Nephron progenitor cell (in vitro differentiated cells): ENCODE results near the gene LHFPL2.
"Not testable (repeated sequence)": the region's sequence is repeated elsewhere in the genome, so short reads cannot be mapped to it uniquely, and the experiment has no call there.

ENCODE experiments used
- DNase-seq: peaks from one replicate; pipeline ENCODE4 v3.0.0; 2021
- H3K27ac Mint-ChIP-seq: 2 replicates; pipeline ENCODE4 v1.8.0; 2021; ENCODE audit warnings: mild to moderate bottlenecking, moderate library complexity, mixed read lengths
- H3K27me3 Mint-ChIP-seq: 2 replicates; pipeline ENCODE4 v1.8.0; 2021; ENCODE audit warnings: mild to moderate bottlenecking, low read depth, mixed read lengths; ENCODE audit not compliant: poor library complexity
- H3K36me3 Mint-ChIP-seq: 2 replicates; pipeline ENCODE4 v1.8.0; 2021; ENCODE audit warnings: low read depth, mixed read lengths
- H3K4me1 Mint-ChIP-seq: 2 replicates; pipeline ENCODE4 v1.8.0; 2021; ENCODE audit warnings: mixed read lengths
- H3K4me3 Mint-ChIP-seq: 2 replicates; pipeline ENCODE4 v1.8.0; 2021; ENCODE audit warnings: mild to moderate bottlenecking, moderate library complexity, mixed read lengths
- H3K9me3 Mint-ChIP-seq: 2 replicates; pipeline ENCODE4 v1.8.0; 2021; ENCODE audit warnings: mild to moderate bottlenecking, moderate library complexity, mixed read lengths
- TF ChIP-seq, protein P1 (sequence below): fragments of 200-600 bp; sonication (generic); IDR thresholded peaks from 2 replicates; pipeline ENCODE4 v1.5.0; 2021; ENCODE audit warnings: antibody characterized with exemption

The LHFPL2 gene, protein sequence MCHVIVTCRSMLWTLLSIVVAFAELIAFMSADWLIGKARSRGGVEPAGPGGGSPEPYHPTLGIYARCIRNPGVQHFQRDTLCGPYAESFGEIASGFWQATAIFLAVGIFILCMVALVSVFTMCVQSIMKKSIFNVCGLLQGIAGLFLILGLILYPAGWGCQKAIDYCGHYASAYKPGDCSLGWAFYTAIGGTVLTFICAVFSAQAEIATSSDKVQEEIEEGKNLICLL

DNA sequence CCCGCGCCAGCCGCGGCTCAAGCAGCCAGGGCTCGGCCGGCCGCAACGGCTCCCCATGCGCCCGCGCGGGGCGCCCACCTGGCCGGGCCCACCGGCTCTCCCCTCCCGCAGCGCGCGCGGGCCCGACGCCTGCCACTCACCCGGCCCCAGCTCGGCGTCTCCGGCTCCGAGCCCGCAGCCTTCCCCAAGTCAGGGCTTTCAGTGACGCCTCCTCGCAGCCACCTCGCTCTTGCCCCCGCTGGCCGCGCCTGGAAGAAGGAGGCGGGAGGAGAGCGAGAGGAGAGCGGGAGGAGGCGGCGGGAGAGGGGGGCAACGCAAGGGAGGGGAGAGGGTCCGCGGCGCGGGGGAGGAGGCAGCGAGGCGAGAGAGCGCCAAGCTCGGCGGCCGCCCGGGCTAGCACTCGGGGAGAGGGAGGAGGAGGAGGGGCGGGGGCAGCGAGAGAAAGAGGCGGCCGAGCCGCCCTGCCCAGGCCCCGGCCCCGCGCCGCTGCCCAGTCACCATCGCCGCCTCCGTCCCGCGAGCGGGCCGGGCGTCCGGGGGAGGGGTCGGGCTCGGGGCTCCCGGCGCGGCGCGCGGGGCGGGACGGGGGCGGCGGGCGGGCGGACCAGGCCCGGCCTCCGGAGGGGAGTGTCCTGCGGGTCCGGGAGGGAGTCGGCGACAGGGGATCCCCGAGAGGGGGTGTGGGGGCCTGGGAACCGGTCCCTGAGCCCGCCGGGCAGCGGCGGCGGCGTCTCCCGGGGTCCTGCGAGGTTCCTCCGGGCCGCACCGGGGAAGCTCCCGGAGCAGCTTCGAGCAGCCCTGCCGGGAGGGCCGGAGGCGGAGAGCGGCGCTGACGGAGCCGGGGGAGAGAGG is at the start of gene LHFPL2:
Gene LHFPL2 (minus strand): TSS at position 414 of the 852 bp plus-strand sequence. CDS start 138,559 bp downstream, outside the sequence.
- TF ChIP-seq, protein P1, sequence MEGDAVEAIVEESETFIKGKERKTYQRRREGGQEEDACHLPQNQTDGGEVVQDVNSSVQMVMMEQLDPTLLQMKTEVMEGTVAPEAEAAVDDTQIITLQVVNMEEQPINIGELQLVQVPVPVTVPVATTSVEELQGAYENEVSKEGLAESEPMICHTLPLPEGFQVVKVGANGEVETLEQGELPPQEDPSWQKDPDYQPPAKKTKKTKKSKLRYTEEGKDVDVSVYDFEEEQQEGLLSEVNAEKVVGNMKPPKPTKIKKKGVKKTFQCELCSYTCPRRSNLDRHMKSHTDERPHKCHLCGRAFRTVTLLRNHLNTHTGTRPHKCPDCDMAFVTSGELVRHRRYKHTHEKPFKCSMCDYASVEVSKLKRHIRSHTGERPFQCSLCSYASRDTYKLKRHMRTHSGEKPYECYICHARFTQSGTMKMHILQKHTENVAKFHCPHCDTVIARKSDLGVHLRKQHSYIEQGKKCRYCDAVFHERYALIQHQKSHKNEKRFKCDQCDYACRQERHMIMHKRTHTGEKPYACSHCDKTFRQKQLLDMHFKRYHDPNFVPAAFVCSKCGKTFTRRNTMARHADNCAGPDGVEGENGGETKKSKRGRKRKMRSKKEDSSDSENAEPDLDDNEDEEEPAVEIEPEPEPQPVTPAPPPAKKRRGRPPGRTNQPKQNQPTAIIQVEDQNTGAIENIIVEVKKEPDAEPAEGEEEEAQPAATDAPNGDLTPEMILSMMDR: no peak
- peaks cover 51% of the 10 kb centered on the region for H3K4me1 Mint-ChIP-seq
- peak within 1 kb of the TSS; percentile 97 for H3K27ac Mint-ChIP-seq
- H3K9me3 Mint-ChIP-seq: no peaks in the 10 kb centered on the region
- peak; percentile 91 for DNase-seq
- no peaks in the 10 kb centered on the region for H3K27me3 Mint-ChIP-seq
- peaks cover 10% of the 10 kb centered on the region for H3K36me3 Mint-ChIP-seq
- peak within 1 kb of the TSS; percentile 96 for H3K4me3 Mint-ChIP-seq

DNA sequence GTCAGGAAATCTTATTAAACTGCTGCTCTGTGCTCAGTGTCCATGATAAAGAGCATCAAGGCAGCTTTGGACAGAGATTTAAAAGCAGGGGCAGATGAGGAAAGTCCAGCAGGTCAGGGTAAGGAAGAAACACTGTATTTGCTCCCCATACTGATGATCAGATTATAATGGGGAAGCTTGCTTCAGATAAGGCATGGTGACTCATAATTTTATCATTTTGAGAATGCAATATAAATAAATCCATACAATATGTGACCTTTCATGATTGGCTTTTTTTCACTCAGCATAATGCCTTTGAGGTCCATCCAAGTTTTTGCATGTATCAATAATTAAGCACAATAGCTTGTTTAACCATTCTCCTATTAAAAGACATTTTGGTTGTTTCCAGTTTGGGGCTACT is 48.1 kb upstream of the LHFPL2 start:
- Mint-ChIP-seq H3K4me1 (peaks cover 5% of the 10 kb centered on the region), H3K4me3 (no peak overlapping the region), H3K27ac (no peak overlapping the region), H3K27me3 (no peaks in the 10 kb centered on the region), H3K9me3 (peaks cover 45% of the 10 kb centered on the region), H3K36me3 (peaks cover 28% of the 10 kb centered on the region)
- TF ChIP-seq, protein P1: no peak
- no peak for DNase-seq

GRCh38 chr5:78696052-78696451 is 47.5 kb upstream of the LHFPL2 start:
- H3K36me3 Mint-ChIP-seq: peaks cover 28% of the 10 kb centered on the region
- H3K4me1 Mint-ChIP-seq: not testable (repeated sequence)

DNA sequence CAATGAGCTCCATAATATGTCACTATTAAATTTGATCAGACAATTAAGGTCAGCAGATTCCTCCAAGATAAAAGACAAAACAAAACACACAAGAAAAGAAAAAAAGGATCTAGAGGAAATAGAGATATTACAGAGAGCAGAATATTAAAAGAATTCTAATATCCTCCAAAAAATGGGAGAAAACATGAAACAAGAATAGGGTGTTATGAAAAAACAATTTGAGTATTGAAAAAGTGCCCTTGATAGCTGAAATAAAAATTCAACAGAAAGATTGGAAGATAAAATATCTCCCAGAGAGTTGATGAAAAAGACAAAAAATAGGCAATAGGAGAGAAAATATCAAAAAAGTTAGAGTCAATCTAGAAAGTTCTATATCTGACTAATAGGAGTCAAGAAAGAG is 44.8 kb upstream of the LHFPL2 start:
- Mint-ChIP-seq H3K27me3 (peaks cover 3% of the 10 kb centered on the region), H3K9me3 (peaks cover 48% of the 10 kb centered on the region), H3K27ac (no peak overlapping the region), H3K36me3 (peaks cover 28% of the 10 kb centered on the region), H3K4me3 (no peak overlapping the region), H3K4me1 (peaks cover 19% of the 10 kb centered on the region)
- no peak for DNase-seq
- TF ChIP-seq, protein P1: no peak

More at GRCh38 chr5:78696052-78696451, 47.5 kb upstream of the LHFPL2 start:
- not testable (repeated sequence) for H3K27me3 Mint-ChIP-seq, DNase-seq, H3K4me3 Mint-ChIP-seq
- H3K27ac Mint-ChIP-seq: peak overlapping the region; percentile 40
- H3K9me3 Mint-ChIP-seq: peaks cover 45% of the 10 kb centered on the region

DNA sequence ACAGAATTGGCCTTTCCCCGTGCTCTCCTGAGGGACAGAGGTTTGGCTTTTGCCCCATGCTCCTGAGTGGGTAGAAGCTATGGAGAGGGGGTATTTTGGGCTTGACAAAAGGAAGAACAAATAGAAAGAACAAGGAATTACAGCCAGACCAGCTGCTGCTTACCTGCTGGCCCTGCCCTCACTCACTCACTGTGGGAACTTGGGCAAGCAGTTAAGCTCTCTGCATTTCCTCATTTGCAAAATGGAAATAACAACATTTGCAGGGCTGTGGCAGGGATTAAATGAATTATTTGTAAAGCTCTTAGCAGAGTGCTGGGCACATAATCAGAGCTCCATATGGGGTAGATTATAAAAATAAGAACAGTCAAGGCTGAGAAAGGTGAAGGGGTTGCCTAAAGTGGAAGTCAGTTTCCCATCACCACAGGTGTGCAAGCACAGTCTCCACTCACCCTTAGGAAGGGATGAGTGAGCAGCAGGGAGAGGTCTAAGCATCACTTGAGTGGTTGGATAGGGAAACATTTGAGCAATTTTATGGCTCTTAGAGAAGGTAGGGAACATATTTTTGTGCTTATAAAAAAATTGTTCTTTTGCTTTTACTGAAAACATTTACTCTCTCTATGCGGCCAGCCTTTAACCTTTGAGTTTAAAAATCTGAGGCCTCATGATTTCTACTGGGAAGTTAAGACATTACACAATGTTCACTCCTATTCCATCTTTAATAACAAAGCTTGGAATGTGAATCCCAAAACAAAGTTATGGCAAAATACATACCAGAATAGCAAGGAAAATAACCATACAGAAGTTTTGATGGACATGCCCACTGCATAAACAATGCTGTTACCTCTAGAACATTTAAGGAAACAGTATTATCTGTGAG is 42.8 kb upstream of the LHFPL2 start:
- Mint-ChIP-seq H3K9me3 (peaks cover 50% of the 10 kb centered on the region), H3K4me3 (no peak overlapping the region), H3K4me1 (peaks cover 15% of the 10 kb centered on the region), H3K27ac (no peak overlapping the region), H3K36me3 (peaks cover 26% of the 10 kb centered on the region), H3K27me3 (peaks cover 3% of the 10 kb centered on the region)
- TF ChIP-seq, protein P1: no peak
- no peak for DNase-seq
